CD4-positive, alpha-beta T cell (primary cell): ENCODE results near the gene PCYT1A. TPM values are rescaled to one million over a fixed set of nuclear protein-coding genes. Genes with fewer than 3 reads are reported as not detected.

Experiments used
- ATAC-seq: fragments of 200-7000 bp; cut with Tn5 transposase; one replicate; pipeline ENCODE4 v1.10.0; 2022; ENCODE audit warnings: mild to moderate bottlenecking; ENCODE audit not compliant: poor library complexity
- CTCF ChIA-PET: fragments of 350-600 bp; sonication (Branson Sonifier 250); formaldehyde crosslinking; loops from one replicate; lab custom pipeline; 2021; ENCODE audit warnings: antibody characterized with exemption, inconsistent platforms; lab: Charles Lee
- POLR2A ChIA-PET: fragments of 350-600 bp; sonication (Branson Sonifier 250); formaldehyde crosslinking; loops from one replicate; lab custom pipeline; 2021; ENCODE audit warnings: antibody characterized with exemption, inconsistent platforms; lab: Charles Lee
- DNase-seq, 14 experiments: peaks; one replicate each; pipeline ENCODE4 v3.0.0-alpha.2; 2013 to 2020; ENCODE audit warnings: mixed read lengths in 2 of 14
- H3K27ac ChIP-seq, 2 donors: one replicate each; pipeline versions ENCODE4 v1.5.1 to v1.7.0; 2013; ENCODE audit warnings: low read length in 2 of 2, low read depth in 1 of 2, mild to moderate bottlenecking in 1 of 2
- H3K27me3 ChIP-seq, 2 experiments: 1 replicate in 1 of 2; 2 replicates in 1 of 2; pipeline versions ENCODE4 v1.6.1 to v1.7.0; 2013; ENCODE audit warnings: low read length in 2 of 2, control low read depth in 1 of 2, mild to moderate bottlenecking in 1 of 2, moderate library complexity in 1 of 2; ENCODE audit not compliant: insufficient read depth in 2 of 2, control insufficient read depth in 1 of 2
- H3K36me3 ChIP-seq: one replicate; pipeline ENCODE4 v1.6.1; 2013; ENCODE audit warnings: low read length, control low read depth; ENCODE audit not compliant: insufficient read depth
- H3K4me1 ChIP-seq: one replicate; pipeline ENCODE4 v1.6.1; 2013; ENCODE audit warnings: low read length, control low read depth; ENCODE audit not compliant: insufficient read depth
- H3K4me3 ChIP-seq: one replicate; pipeline ENCODE4 v1.5.1; 2013; ENCODE audit warnings: mild to moderate bottlenecking, low read length, moderate library complexity
- H3K9me3 ChIP-seq, 2 experiments: 1 replicate in 1 of 2; 2 replicates in 1 of 2; pipeline versions ENCODE4 v1.6.1 to v1.7.0; 2013; ENCODE audit warnings: low read length in 2 of 2, mild to moderate bottlenecking in 2 of 2, control low read depth in 1 of 2, moderate library complexity in 1 of 2; ENCODE audit not compliant: control insufficient read depth in 1 of 2, insufficient read depth in 1 of 2
- H3K27ac Mint-ChIP-seq: one replicate; pipeline ENCODE4 v1.8.0; 2020; ENCODE audit warnings: mixed read lengths
- H3K27me3 Mint-ChIP-seq: one replicate; pipeline ENCODE4 v1.8.0; 2021; ENCODE audit warnings: mixed read lengths
- H3K36me3 Mint-ChIP-seq: one replicate; pipeline ENCODE4 v1.8.0; 2021; ENCODE audit warnings: low read depth, mixed read lengths
- H3K4me1 Mint-ChIP-seq: one replicate; pipeline ENCODE4 v1.8.0; 2021; ENCODE audit warnings: low read depth, mixed read lengths
- H3K4me3 Mint-ChIP-seq: one replicate; pipeline ENCODE4 v1.8.0; 2020; ENCODE audit warnings: mild to moderate bottlenecking, mixed read lengths
- H3K9me3 Mint-ChIP-seq: one replicate; pipeline ENCODE4 v1.8.0; 2020; ENCODE audit warnings: mixed read lengths
- intact Hi-C, 2 experiments: fragments of 100-400 bp; cut with DNase I in 1 of 2; cut with micrococcal nuclease in 1 of 2; formaldehyde crosslinking; loops; one replicate each; pipeline versions ENCODE4 v1.15.1 to v1.9.0; 2023 to 2025; cut with DNase I, micrococcal nuclease
- total RNA-seq, 174 experiments: library from RNA in 2 of 174; stranded (reverse) in 2 of 174; gene quantifications; one replicate each; pipeline ENCODE4 v1.2.3 and lab custom pipeline; 2021 to 2026
- TF ChIP-seq, protein P1 (sequence below): fragments of 200-600 bp; IDR thresholded peaks from one replicate; pipeline ENCODE4 v1.8.0; 2022; ENCODE audit warnings: antibody characterized with exemption, mild to moderate bottlenecking

Gene PCYT1A
- total RNA-seq, 2 experiments from 2014 or later = 49.8 to 54.7 TPM

DNA sequence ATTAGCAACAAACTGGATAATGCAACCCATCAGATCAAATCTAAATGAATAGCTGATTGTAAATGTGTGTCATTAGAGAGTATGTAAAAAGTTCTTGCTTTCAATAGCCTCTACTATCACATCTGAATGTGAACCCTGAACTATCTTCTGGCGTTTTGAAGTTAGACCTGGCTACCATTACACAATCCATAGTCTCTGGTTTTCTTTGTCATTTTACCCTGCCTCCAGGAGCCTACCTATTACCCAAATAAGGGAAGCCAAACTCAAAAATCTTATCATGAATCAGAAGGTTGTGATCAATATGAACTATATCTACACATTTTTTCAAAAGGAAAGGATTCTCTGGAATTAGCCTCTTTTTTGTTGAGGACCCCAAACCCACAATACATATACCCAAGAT is 31.8 kb downstream of the PCYT1A start:
- H3K4me1 ChIP-seq = peaks cover 5% of the 10 kb centered on the region
- CTCF ChIA-PET = interaction anchor here (0.9 to 1.4 kb wide), 3 partner anchors 20 to 273 kb away, joined by 3 to 4 read pairs (median 3); no protein-coding TSS in a partner anchor
- TF ChIP-seq, protein P1, sequence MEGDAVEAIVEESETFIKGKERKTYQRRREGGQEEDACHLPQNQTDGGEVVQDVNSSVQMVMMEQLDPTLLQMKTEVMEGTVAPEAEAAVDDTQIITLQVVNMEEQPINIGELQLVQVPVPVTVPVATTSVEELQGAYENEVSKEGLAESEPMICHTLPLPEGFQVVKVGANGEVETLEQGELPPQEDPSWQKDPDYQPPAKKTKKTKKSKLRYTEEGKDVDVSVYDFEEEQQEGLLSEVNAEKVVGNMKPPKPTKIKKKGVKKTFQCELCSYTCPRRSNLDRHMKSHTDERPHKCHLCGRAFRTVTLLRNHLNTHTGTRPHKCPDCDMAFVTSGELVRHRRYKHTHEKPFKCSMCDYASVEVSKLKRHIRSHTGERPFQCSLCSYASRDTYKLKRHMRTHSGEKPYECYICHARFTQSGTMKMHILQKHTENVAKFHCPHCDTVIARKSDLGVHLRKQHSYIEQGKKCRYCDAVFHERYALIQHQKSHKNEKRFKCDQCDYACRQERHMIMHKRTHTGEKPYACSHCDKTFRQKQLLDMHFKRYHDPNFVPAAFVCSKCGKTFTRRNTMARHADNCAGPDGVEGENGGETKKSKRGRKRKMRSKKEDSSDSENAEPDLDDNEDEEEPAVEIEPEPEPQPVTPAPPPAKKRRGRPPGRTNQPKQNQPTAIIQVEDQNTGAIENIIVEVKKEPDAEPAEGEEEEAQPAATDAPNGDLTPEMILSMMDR = no peak
- no peaks in the 10 kb centered on the region for H3K9me3 Mint-ChIP-seq
- peaks cover 54% of the 10 kb centered on the region for H3K36me3 Mint-ChIP-seq
- peak overlapping the region; percentile 39 for H3K27ac Mint-ChIP-seq
- no peaks in the 10 kb centered on the region for H3K9me3 ChIP-seq
- intact Hi-C loops = loop anchor here in 1 of 2 experiments (10.0 kb wide), 1 partner anchor 349 kb away; no protein-coding TSS in a partner anchor
- H3K27ac ChIP-seq = no peak overlapping the region
- H3K27me3 ChIP-seq = no peaks in the 10 kb centered on the region
- ATAC-seq (no peak), DNase-seq (no peak)
- POLR2A ChIA-PET = no interaction called here
- peaks cover 35% of the 10 kb centered on the region for H3K36me3 ChIP-seq
- no peaks in the 10 kb centered on the region for H3K27me3 Mint-ChIP-seq
- no peak overlapping the region for H3K4me3 Mint-ChIP-seq
- H3K4me1 Mint-ChIP-seq = peaks cover 5% of the 10 kb centered on the region
- no peak overlapping the region for H3K4me3 ChIP-seq

DNA sequence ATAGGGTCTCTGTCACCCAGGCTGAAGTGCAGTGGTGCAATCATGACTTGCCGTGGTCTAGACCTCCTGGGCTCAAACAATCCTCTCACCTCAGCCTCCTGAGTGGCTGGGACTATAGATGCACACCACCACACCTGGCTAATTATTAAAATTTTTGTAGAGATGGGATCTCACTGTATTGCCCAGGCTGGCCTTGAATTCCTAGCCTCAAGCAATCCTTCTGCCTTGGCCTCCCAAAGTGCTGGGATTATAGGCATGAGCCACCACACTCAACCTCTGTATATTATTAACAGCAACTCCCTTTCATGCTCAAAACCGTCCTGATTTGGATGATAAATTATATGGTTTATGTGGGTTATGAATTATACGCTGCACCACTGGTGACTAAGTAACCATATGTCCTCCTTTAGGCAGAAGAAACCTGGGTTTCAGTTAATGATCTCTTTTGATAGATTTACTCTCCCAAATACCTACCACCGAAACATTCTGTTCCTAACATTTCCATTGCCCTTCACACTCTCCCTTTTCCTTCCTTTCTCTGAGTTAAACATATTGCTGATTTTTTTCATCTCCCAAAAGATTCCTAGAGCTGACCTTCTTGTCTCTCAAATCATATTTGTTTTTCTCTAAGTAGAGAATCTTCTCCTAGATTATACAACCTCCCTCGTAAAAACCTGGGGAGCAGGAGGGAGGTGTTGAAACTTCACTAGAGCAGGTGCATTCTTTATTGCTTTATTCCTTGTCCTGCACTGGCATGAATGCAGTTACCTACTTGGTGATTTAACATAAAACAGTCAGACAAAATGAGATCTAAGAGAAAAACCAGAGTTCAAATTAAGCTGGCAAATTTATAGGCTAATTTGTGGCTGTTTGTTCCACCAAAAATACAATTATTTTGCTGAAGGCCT is 32.9 kb downstream of the PCYT1A start:
- ChIA-PET CTCF (interaction anchor here (0.9 to 1.4 kb wide), 4 partner anchors 19 to 274 kb away, joined by 3 to 4 read pairs (median 3); no protein-coding TSS in a partner anchor), POLR2A (no interaction called here)
- ATAC-seq = no peak
- Mint-ChIP-seq H3K27me3 (no peaks in the 10 kb centered on the region), H3K27ac (no peak overlapping the region), H3K4me1 (peaks cover 5% of the 10 kb centered on the region), H3K4me3 (no peak overlapping the region), H3K36me3 (peaks cover 52% of the 10 kb centered on the region), H3K9me3 (no peaks in the 10 kb centered on the region)
- H3K9me3 ChIP-seq = no peaks in the 10 kb centered on the region
- TF ChIP-seq, protein P1 = no peak
- peaks cover 27% of the 10 kb centered on the region for H3K36me3 ChIP-seq
- H3K4me3 ChIP-seq = no peak overlapping the region
- no peak for DNase-seq
- H3K4me1 ChIP-seq = peaks cover 5% of the 10 kb centered on the region
- intact Hi-C loops = loop anchor here in 1 of 2 experiments (10.0 kb wide), 1 partner anchor 350 kb away; no protein-coding TSS in a partner anchor
- no peaks in the 10 kb centered on the region for H3K27me3 ChIP-seq
- H3K27ac ChIP-seq = no peak overlapping the region

DNA sequence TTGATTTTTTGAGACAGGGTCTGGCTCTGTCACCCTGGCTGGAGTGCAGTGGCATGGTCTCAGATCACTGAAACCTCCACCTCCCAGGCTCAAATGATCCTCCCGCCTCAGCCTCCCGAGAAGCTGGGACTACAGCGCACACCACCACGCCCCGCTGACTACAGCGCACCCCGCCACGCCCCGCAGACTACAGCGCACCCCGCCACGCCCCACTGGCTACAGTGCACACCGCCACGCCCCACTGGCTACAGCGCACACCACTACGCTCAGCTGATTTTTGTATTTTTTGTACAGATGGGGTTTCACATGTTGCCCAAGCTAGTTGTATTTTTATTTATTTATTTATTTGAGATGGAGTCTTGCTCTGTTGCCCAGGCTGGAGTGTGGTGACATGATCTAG is 35.6 kb downstream of the PCYT1A start:
- ATAC-seq (no peak), DNase-seq (peak in 1 of 14 experiments; percentile 17)
- Mint-ChIP-seq H3K9me3 (no peaks in the 10 kb centered on the region), H3K4me1 (peaks cover 5% of the 10 kb centered on the region), H3K27ac (no peak overlapping the region), H3K27me3 (no peaks in the 10 kb centered on the region), H3K36me3 (peaks cover 44% of the 10 kb centered on the region), H3K4me3 (no peak overlapping the region)
- H3K36me3 ChIP-seq = peaks cover 31% of the 10 kb centered on the region
- H3K9me3 ChIP-seq = no peaks in the 10 kb centered on the region
- intact Hi-C loops = loop anchor here (2.0 to 10.0 kb wide), 2 partner anchors 353 to 433 kb away; no protein-coding TSS in a partner anchor
- TF ChIP-seq, protein P1 = no peak
- no peak overlapping the region for H3K27ac ChIP-seq
- POLR2A ChIA-PET = interaction anchor here (0.7 kb wide), 1 partner anchor 615 kb away, joined by 3 read pairs; no protein-coding TSS in a partner anchor
- H3K4me3 ChIP-seq = no peak overlapping the region
- CTCF ChIA-PET = no interaction called here
- H3K27me3 ChIP-seq = no peaks in the 10 kb centered on the region
- H3K4me1 ChIP-seq = peaks cover 7% of the 10 kb centered on the region
